ENCODE measurements around the gene JUP. TPM values are rescaled to one million over a fixed set of nuclear protein-coding genes. Genes with fewer than 3 reads are reported as not detected.

JUP gene
- total RNA-seq, 1 donor from 2014 or later = 0.39 TPM

- H3K4me3 Mint-ChIP-seq = no peak overlapping the region
- DNase-seq (ENCODE audit: low spot score) = no peak
- no peaks in the 10 kb centered on the region for H3K9me3 Mint-ChIP-seq
- H3K36me3 Mint-ChIP-seq (ENCODE audit: low read depth) = no peaks in the 10 kb centered on the region
- H3K27me3 Mint-ChIP-seq (ENCODE audit: insufficient read depth) = peaks cover 12% of the 10 kb centered on the region
- no peak overlapping the region for H3K27ac Mint-ChIP-seq
- intact Hi-C loops (cut with micrococcal nuclease) = no loop called here
- no peaks in the 10 kb centered on the region for H3K4me1 Mint-ChIP-seq (ENCODE audit: low read depth)
These were observed 35.6 kb downstream of the JUP start for GRCh38 chr17:41750862-41751261.

GRCh38 chr17:41748275-41748674 is 38.2 kb downstream of the JUP start:
- H3K36me3 Mint-ChIP-seq (ENCODE audit: low read depth) = no peaks in the 10 kb centered on the region
- intact Hi-C loops (cut with micrococcal nuclease) = no loop called here

DNA sequence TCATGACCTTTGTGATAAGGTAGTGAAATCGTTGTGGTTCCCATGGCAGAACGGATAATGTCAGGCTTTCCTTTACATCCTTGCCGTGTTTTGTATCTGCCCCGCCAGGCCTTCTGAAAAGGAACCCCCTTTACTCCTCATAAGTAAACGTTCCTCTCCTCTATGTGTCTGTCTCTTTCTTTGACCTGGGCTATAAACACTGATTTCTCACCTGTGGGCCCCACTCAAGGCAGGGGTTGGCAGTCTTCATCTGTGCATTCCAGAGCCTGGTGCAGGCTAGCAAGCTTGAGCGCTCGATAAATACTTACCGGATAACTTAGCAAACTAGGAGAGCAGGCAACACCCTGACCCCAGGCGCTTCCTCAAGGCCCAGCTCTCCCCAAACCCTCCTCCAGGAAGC is 44.8 kb downstream of the JUP start:
- no peak overlapping the region for H3K4me3 Mint-ChIP-seq
- DNase-seq (ENCODE audit: low spot score) = no peak

More at GRCh38 chr17:41748275-41748674, 38.2 kb downstream of the JUP start:
- no peak overlapping the region for H3K27ac Mint-ChIP-seq
- peaks cover 12% of the 10 kb centered on the region for H3K27me3 Mint-ChIP-seq (ENCODE audit: insufficient read depth)
- no peak for DNase-seq (ENCODE audit: low spot score)
- no peaks in the 10 kb centered on the region for H3K9me3 Mint-ChIP-seq
- no peak overlapping the region for H3K4me3 Mint-ChIP-seq
- no peaks in the 10 kb centered on the region for H3K4me1 Mint-ChIP-seq (ENCODE audit: low read depth)

DNA sequence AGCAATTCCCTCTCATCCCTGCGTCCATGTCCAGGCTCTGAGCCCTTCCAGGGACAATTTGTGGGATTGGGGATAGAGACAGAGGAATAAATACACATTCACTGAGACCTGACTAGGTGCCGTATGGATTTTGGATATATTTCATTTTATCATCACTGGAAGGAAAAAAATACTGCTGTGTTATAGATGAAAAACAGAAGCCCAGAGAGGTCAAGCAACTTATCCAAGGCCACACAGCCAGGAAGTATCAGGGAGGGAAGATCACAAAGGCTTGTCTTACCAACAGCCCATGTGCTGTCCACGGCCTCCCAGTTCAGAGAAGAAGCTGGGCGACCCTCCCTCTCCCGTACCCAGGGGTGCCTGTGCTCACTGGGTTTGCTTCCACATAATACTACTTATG is 46.0 kb downstream of the JUP start:
- DNase-seq (ENCODE audit: low spot score) = no peak
- peaks cover 5% of the 10 kb centered on the region for H3K4me1 Mint-ChIP-seq (ENCODE audit: low read depth)
- no peak overlapping the region for H3K27ac Mint-ChIP-seq
- intact Hi-C loops (cut with micrococcal nuclease) = no loop called here
- H3K36me3 Mint-ChIP-seq (ENCODE audit: low read depth) = no peaks in the 10 kb centered on the region
- no peaks in the 10 kb centered on the region for H3K9me3 Mint-ChIP-seq
- peaks cover 22% of the 10 kb centered on the region for H3K27me3 Mint-ChIP-seq (ENCODE audit: insufficient read depth)
- H3K4me3 Mint-ChIP-seq = no peak overlapping the region

More for the DNA sequence above, 44.8 kb downstream of the JUP start:
- Mint-ChIP-seq H3K4me1 (ENCODE audit: low read depth) (peaks cover 5% of the 10 kb centered on the region), H3K36me3 (ENCODE audit: low read depth) (no peaks in the 10 kb centered on the region), H3K27ac (no peak overlapping the region), H3K27me3 (ENCODE audit: insufficient read depth) (peaks cover 16% of the 10 kb centered on the region), H3K9me3 (no peaks in the 10 kb centered on the region)
- intact Hi-C loops (cut with micrococcal nuclease) = no loop called here

GRCh38 chr17:41739661-41740352 is 46.7 kb downstream of the JUP start:
- no peaks in the 10 kb centered on the region for H3K9me3 Mint-ChIP-seq
- no peak overlapping the region for H3K27ac Mint-ChIP-seq
- H3K4me3 Mint-ChIP-seq = no peak overlapping the region
- DNase-seq (ENCODE audit: low spot score) = no peak
- H3K4me1 Mint-ChIP-seq (ENCODE audit: low read depth) = peaks cover 5% of the 10 kb centered on the region
- H3K36me3 Mint-ChIP-seq (ENCODE audit: low read depth) = no peaks in the 10 kb centered on the region
- peaks cover 28% of the 10 kb centered on the region for H3K27me3 Mint-ChIP-seq (ENCODE audit: insufficient read depth)
- intact Hi-C loops (cut with micrococcal nuclease) = loop anchor here (2.0 to 5.0 kb wide), 2 partner anchors 53 to 227 kb away; partner anchors contain the start of genes CNP and EIF1

GRCh38 chr17:41738801-41739112 is 47.8 kb downstream of the JUP start:
- no peaks in the 10 kb centered on the region for H3K36me3 Mint-ChIP-seq (ENCODE audit: low read depth)
- DNase-seq (ENCODE audit: low spot score) = no peak
- intact Hi-C loops (cut with micrococcal nuclease) = loop anchor here (1.0 to 5.0 kb wide), 7 partner anchors 48 to 287 kb away; partner anchors contain the start of genes CNP, EIF1, JUP and KLHL11
- H3K9me3 Mint-ChIP-seq = no peaks in the 10 kb centered on the region
- H3K27me3 Mint-ChIP-seq (ENCODE audit: insufficient read depth) = peaks cover 30% of the 10 kb centered on the region
- no peak overlapping the region for H3K27ac Mint-ChIP-seq
- no peak overlapping the region for H3K4me3 Mint-ChIP-seq
- H3K4me1 Mint-ChIP-seq (ENCODE audit: low read depth) = peaks cover 5% of the 10 kb centered on the region

GRCh38 chr17:41738077-41738800 is 48.3 kb downstream of the JUP start:
- H3K4me1 Mint-ChIP-seq (ENCODE audit: low read depth) = peaks cover 5% of the 10 kb centered on the region
- peaks cover 34% of the 10 kb centered on the region for H3K27me3 Mint-ChIP-seq (ENCODE audit: insufficient read depth)
- H3K27ac Mint-ChIP-seq = no peak overlapping the region
- intact Hi-C loops (cut with micrococcal nuclease) = loop anchor here (1.0 to 5.0 kb wide), 7 partner anchors 48 to 287 kb away; partner anchors contain the start of genes CNP, EIF1, JUP and KLHL11
- no peaks in the 10 kb centered on the region for H3K9me3 Mint-ChIP-seq
- peak; percentile 76 for DNase-seq (ENCODE audit: low spot score)
- no peaks in the 10 kb centered on the region for H3K36me3 Mint-ChIP-seq (ENCODE audit: low read depth)
- no peak overlapping the region for H3K4me3 Mint-ChIP-seq

DNA sequence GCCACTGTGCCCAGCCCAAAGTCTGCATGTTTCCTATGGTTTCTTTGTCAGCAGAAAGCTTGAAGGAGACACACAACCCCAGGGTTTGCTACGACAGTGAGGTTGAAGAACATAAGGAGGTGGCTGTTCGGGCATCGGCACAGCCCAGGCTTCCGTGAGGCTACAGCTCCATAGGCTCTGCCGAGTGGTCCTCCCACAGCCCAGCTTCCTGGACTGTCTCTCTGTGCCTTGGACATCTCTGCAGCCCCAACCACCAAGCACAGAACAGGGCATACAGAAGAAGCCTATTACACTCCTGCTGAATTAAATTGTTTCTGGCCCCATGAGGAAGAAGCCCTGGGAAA is 48.9 kb downstream of the JUP start:
- H3K27me3 Mint-ChIP-seq (ENCODE audit: insufficient read depth) = peaks cover 38% of the 10 kb centered on the region
- H3K36me3 Mint-ChIP-seq (ENCODE audit: low read depth) = no peaks in the 10 kb centered on the region
- intact Hi-C loops (cut with micrococcal nuclease) = loop anchor here (1.0 to 5.0 kb wide), 7 partner anchors 49 to 288 kb away; partner anchors contain the start of genes CNP, EIF1, JUP and KLHL11
- DNase-seq (ENCODE audit: low spot score) = no peak
- H3K4me3 Mint-ChIP-seq = no peak overlapping the region
- H3K4me1 Mint-ChIP-seq (ENCODE audit: low read depth) = peaks cover 5% of the 10 kb centered on the region
- no peak overlapping the region for H3K27ac Mint-ChIP-seq
- H3K9me3 Mint-ChIP-seq = no peaks in the 10 kb centered on the region

- H3K9me3 Mint-ChIP-seq = no peaks in the 10 kb centered on the region
- no peaks in the 10 kb centered on the region for H3K36me3 Mint-ChIP-seq (ENCODE audit: low read depth)
- no peak overlapping the region for H3K27ac Mint-ChIP-seq
- H3K4me1 Mint-ChIP-seq (ENCODE audit: low read depth) = peaks cover 5% of the 10 kb centered on the region
- H3K27me3 Mint-ChIP-seq (ENCODE audit: insufficient read depth) = peaks cover 42% of the 10 kb centered on the region
- H3K4me3 Mint-ChIP-seq = no peak overlapping the region
- intact Hi-C loops (cut with micrococcal nuclease) = loop anchor here (5.0 kb wide), 1 partner anchor 50 kb away; the partner anchor contains the start of gene EIF1
- DNase-seq (ENCODE audit: low spot score) = no peak
These were observed 49.4 kb downstream of the JUP start for GRCh38 chr17:41736983-41737679.

- DNase-seq (ENCODE audit: low spot score) = no peak
- Mint-ChIP-seq H3K9me3 (no peaks in the 10 kb centered on the region), H3K4me1 (ENCODE audit: low read depth) (peaks cover 5% of the 10 kb centered on the region), H3K36me3 (ENCODE audit: low read depth) (no peaks in the 10 kb centered on the region), H3K4me3 (no peak overlapping the region), H3K27me3 (ENCODE audit: insufficient read depth) (peaks cover 51% of the 10 kb centered on the region), H3K27ac (no peak overlapping the region)
- intact Hi-C loops (cut with micrococcal nuclease) = loop anchor here (5.0 kb wide), 1 partner anchor 48 kb away; the partner anchor contains the start of gene EIF1
These were observed 50.8 kb downstream of the JUP start for GRCh38 chr17:41735744-41736143.

GRCh38 chr17:41734949-41735313 is 51.6 kb downstream of the JUP start:
- intact Hi-C loops (cut with micrococcal nuclease) = loop anchor here (5.0 kb wide), 1 partner anchor 48 kb away; the partner anchor contains the start of gene EIF1
- Mint-ChIP-seq H3K9me3 (no peaks in the 10 kb centered on the region), H3K27ac (peak overlapping the region; percentile 29), H3K36me3 (ENCODE audit: low read depth) (no peaks in the 10 kb centered on the region), H3K4me1 (ENCODE audit: low read depth) (peaks cover 5% of the 10 kb centered on the region), H3K4me3 (peak overlapping the region; percentile 26), H3K27me3 (ENCODE audit: insufficient read depth) (peaks cover 56% of the 10 kb centered on the region)
- no peak for DNase-seq (ENCODE audit: low spot score)

- intact Hi-C loops (cut with micrococcal nuclease) = no loop called here
- Mint-ChIP-seq H3K4me1 (ENCODE audit: low read depth) (peaks cover 5% of the 10 kb centered on the region), H3K27ac (peak within 1 kb of the TSS; percentile 29), H3K4me3 (peak within 1 kb of the TSS; percentile 26), H3K9me3 (no peaks in the 10 kb centered on the region), H3K27me3 (ENCODE audit: insufficient read depth) (peaks cover 56% of the 10 kb centered on the region), H3K36me3 (ENCODE audit: low read depth) (no peaks in the 10 kb centered on the region)
- DNase-seq (ENCODE audit: low spot score) = no peak
These were observed 52.2 kb downstream of the JUP start, which contains the start of gene HAP1 for GRCh38 chr17:41734139-41734948. TSS of gene HAP1 (minus strand) at chr17:41734643. CDS start at chr17:41734634, 9 bp downstream.

Measured in activated T-helper 1 cell treated with anti-CD3 and anti-CD28 coated beads, Interleukin-12 subunit alpha, Interleukin-12 subunit beta, Interleukin-2, Interleukin-4 antibody, amounts not matched to agents 30 ng/mL and 10 ng/mL and 1 ng/mL, durations not matched to agents 14 hours and 24 hours and 36 hours (primary cell).